Chondrocyte (in vitro differentiated cells): Measurements from ENCODE around the gene CLDN14. TPM values are rescaled to one million over a fixed set of nuclear protein-coding genes. Genes with fewer than 3 reads are reported as not detected.

Source experiments
- DNase-seq: peaks from one replicate; pipeline ENCODE4 v3.0.0; 2021; ENCODE audit warnings: mixed read lengths, low spot score
- H3K27ac Mint-ChIP-seq: one replicate; pipeline ENCODE4 v1.8.0; 2021; ENCODE audit warnings: mild to moderate bottlenecking, moderate library complexity, mixed read lengths; ENCODE audit not compliant: unreplicated experiment
- H3K27me3 Mint-ChIP-seq: 2 replicates; pipeline ENCODE4 v1.8.0; 2021; ENCODE audit warnings: low read depth, mixed read lengths
- H3K36me3 Mint-ChIP-seq: 2 replicates; pipeline ENCODE4 v1.8.0; 2021; ENCODE audit warnings: low read depth, mixed read lengths
- H3K4me1 Mint-ChIP-seq: 2 replicates; pipeline ENCODE4 v1.8.0; 2021; ENCODE audit warnings: low read depth, mild to moderate bottlenecking, mixed read lengths
- H3K4me3 Mint-ChIP-seq: one replicate; pipeline ENCODE4 v1.8.0; 2021; ENCODE audit warnings: mild to moderate bottlenecking, moderate library complexity, mixed read lengths; ENCODE audit not compliant: unreplicated experiment
- H3K9me3 Mint-ChIP-seq: 2 replicates; pipeline ENCODE4 v1.8.0; 2021; ENCODE audit warnings: low read depth, mixed read lengths
- total RNA-seq: library from RNA; stranded (reverse); gene quantifications from 3 replicates; pipeline ENCODE4 v1.2.1, GENCODE V29; 2021
- TF ChIP-seq, protein P1 (sequence below): fragments of 200-600 bp; sonication (generic); IDR thresholded peaks from 2 replicates; pipeline ENCODE4 v1.5.0; 2021; ENCODE audit warnings: antibody characterized with exemption, mild to moderate bottlenecking, moderate library complexity

Gene CLDN14
- total RNA-seq, 1 donor from 2014 or later: not detected

DNA sequence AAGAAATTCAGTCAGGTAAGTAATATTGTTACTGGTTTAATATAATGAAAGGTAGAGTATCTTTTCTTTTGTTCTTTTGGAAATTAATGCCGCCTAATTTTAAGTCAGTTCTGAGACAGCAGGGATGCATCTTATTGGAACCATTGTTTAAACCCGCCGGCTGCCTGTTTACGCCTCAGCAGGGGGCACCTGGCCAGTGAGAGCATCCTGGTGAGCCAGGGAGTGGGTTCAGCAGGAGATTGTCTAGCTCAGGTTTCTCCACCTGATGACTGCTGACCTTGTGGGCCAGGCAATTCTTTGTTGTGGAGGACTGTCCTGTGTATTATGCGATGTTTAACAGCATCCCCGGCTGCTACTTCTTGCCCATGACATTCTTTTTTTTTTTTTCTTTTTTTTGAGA, 64.5 kb downstream of the CLDN14 start:
- no peaks in the 10 kb centered on the region for H3K27me3 Mint-ChIP-seq
- H3K4me1 Mint-ChIP-seq: peaks cover 8% of the 10 kb centered on the region
- TF ChIP-seq, protein P1, sequence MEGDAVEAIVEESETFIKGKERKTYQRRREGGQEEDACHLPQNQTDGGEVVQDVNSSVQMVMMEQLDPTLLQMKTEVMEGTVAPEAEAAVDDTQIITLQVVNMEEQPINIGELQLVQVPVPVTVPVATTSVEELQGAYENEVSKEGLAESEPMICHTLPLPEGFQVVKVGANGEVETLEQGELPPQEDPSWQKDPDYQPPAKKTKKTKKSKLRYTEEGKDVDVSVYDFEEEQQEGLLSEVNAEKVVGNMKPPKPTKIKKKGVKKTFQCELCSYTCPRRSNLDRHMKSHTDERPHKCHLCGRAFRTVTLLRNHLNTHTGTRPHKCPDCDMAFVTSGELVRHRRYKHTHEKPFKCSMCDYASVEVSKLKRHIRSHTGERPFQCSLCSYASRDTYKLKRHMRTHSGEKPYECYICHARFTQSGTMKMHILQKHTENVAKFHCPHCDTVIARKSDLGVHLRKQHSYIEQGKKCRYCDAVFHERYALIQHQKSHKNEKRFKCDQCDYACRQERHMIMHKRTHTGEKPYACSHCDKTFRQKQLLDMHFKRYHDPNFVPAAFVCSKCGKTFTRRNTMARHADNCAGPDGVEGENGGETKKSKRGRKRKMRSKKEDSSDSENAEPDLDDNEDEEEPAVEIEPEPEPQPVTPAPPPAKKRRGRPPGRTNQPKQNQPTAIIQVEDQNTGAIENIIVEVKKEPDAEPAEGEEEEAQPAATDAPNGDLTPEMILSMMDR: no peak
- no peak overlapping the region for H3K27ac Mint-ChIP-seq
- no peak overlapping the region for H3K4me3 Mint-ChIP-seq
- H3K9me3 Mint-ChIP-seq: no peaks in the 10 kb centered on the region
- peaks cover 17% of the 10 kb centered on the region for H3K36me3 Mint-ChIP-seq
- no peak for DNase-seq

DNA sequence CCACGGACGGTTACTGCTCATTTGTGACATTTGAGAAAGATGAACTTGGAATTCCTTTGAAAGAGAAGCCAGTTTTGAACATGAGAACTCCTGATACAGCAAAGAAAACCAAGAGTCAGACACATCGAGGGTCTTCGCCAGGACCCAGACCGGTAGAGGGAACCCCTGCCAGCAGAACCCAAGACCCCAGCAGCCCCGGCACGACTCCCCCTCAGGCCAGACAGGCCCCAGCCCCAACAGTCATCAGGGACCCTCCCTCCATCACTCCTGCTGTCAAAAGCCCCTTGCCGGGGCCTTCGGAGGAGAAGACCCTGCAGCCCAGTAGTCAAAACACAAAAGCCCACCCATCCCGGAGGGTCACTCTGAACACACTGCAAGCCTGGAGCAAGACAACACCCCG, 67.0 kb downstream of the CLDN14 start:
- TF ChIP-seq, protein P1: no peak
- H3K27me3 Mint-ChIP-seq: no peaks in the 10 kb centered on the region
- peaks cover 9% of the 10 kb centered on the region for H3K4me1 Mint-ChIP-seq
- H3K27ac Mint-ChIP-seq: no peak overlapping the region
- DNase-seq: no peak
- no peaks in the 10 kb centered on the region for H3K9me3 Mint-ChIP-seq
- H3K36me3 Mint-ChIP-seq: peaks cover 17% of the 10 kb centered on the region
- H3K4me3 Mint-ChIP-seq: no peak overlapping the region

DNA sequence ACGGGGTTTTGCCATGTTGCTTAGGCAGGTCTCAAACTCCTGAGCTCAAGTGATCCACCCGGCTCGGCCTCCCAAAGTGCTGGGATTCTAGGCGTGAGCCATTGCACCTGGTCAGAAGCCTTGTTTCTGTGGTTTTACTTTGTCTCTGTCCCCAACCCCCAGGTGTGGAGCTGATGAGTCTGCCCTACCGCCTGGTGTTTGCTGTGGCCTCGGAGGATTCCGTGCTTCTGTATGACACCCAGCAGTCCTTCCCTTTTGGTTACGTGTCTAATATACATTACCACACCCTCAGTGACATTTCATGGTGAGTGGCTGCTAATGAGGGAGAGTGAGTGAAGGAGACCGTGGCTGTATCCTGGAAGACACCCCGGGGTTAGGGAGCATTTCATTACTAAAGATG, 68.6 kb downstream of the CLDN14 start:
- Mint-ChIP-seq H3K36me3 (peaks cover 19% of the 10 kb centered on the region), H3K4me3 (no peak overlapping the region), H3K27ac (no peak overlapping the region), H3K4me1 (peaks cover 13% of the 10 kb centered on the region), H3K27me3 (no peaks in the 10 kb centered on the region), H3K9me3 (no peaks in the 10 kb centered on the region)
- DNase-seq: no peak
- TF ChIP-seq, protein P1: no peak

Other genes with a start within 250 kb of the CLDN14 start
- gene MORC3, start 159.9 kb downstream of the CLDN14 start, total RNA-seq: 21.0 to 24.4 TPM (median 23.1 TPM) in 3 replicates
- 2.6 to 7.9 TPM (median 3.6 TPM) in 3 replicates for gene CHAF1B, start 94.7 kb downstream of the CLDN14 start, total RNA-seq
- 0.59 to 1.3 TPM (median 0.60 TPM) in 3 replicates for gene SIM2, start 219.0 kb upstream of the CLDN14 start, total RNA-seq